CD1c-positive myeloid dendritic cell (primary cell): ENCODE data around the gene RAB3D.

Source experiments
- DNase-seq: peaks from one replicate; pipeline ENCODE4 v3.0.0-alpha.2; 2016; ENCODE audit errors: extremely low spot score

The RAB3D gene

DNA sequence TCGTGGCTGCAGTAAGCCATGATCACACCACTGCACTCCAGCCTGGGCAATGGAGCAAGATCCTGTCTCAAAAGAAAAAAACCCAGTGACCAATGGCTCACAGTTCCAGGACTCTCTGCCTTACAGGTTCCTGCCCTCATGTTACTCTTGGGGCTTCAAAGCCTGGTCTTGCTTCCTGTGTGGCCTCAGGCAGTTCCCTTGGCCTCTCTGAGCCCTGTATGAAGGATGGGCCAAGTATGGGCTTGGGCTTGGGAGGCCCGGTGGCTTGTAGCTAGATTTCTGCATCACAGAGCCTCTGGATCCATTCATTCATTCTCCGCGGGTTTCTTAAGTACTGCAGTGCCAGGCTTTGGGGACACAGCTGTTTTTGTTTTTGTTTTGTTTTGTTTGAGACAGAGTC, 44.3 kb downstream of the RAB3D start:
- no peak for DNase-seq

DNA sequence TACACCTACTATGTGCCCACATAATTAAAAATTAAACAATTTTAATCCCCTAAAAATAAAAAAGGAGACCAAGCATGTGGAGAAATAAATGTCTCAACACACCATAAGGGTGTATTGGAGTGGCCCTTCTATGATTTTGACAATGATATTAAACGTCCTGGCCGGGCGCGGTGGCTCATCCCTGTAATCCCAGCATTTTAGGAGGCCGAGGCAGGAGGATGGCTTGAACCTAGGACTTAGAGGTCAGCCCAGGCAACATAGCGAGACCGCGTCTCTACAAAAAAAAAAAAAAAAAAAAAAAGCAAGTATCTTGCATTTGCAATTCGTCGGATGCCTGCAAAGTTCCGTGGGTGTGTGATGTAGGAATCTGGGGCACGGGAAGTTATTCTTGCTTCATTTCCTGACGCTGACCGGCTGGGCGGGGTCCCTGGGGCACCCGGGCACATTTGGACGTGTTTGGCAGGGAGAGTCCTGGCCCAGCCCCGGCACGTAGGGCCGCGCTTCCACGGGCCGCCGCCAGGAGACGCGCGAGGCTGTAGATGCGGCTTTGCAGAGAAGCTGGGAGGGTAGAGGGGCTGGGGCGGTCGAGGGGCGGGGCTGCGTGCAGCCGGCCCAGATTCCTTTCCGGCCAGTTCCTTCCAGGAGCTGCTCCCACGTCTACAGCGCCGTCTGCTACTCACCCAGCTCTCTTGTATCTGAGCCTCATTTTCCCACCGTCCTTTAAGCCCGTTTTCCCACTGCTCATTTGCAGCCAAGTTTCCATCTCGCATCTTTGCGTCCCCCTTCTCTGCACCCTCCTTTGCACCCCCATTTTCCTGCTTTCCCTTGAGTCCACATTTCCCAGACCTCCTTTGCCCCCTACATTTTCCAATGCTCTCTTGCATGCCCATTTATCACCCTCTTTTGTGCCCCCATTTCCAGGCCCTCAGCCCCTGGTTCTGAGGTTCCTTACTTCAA, 45.7 kb downstream of the RAB3D start:
- DNase-seq = peak; percentile 98

DNA sequence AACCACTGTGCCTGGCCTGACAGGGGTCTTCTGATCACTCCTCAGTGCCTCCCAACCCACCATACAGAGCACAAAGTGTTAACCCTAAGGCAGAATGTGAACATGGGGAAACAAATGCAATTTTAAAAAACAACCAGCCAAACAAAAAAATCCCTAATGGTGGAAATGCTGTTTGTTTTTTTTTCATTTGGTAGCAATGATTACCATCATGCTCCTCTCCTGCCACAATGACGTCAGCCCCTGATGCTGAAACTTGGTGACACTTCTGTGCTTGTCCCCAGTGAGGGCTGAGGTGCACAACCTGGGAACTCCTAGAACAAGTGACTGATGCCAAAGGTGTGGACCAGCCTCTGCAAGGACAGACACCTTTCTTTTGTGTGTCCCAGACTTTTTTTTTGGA, 47.5 kb downstream of the RAB3D start:
- peak; percentile 39 for DNase-seq

DNA sequence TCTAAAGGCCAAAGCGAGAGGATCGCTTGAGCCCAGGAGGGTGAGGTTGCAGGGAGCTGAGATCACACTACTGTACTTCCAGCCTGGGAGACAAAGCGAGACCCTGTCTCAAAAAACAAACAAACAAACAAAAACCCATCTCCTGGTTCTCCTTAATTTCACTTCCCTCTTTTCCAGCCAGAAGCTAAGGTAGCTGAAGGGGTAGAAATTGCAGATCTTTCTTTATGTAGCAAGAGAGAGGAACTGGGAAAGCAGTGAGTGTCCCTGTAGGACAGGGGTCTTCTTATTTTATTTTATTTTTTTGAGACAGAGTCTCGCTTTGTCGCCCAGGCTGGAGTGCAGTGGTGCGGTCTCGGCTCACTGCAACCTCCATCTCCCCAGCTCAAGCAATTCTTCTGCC, 48.0 kb downstream of the RAB3D start:
- DNase-seq = peak; percentile 64

DNA sequence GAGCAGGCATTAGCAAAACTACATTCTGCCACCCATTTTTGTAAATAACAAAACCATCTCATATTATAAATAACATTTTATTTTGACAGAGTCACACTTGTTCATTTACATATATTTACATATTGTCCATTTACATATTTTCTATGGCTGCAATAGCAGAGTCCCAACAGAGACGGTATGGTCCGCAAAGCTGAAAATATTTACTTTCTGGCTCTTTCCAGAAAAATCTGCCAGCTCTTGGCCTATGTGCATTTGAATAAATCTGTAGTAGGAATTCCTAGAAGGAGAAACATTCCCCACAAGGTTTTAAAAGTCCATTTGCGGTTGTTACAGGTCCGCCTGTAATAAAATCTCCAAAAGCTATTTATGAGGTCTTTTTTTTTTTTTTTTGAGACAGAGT, 49.2 kb downstream of the RAB3D start:
- DNase-seq = no peak

DNA sequence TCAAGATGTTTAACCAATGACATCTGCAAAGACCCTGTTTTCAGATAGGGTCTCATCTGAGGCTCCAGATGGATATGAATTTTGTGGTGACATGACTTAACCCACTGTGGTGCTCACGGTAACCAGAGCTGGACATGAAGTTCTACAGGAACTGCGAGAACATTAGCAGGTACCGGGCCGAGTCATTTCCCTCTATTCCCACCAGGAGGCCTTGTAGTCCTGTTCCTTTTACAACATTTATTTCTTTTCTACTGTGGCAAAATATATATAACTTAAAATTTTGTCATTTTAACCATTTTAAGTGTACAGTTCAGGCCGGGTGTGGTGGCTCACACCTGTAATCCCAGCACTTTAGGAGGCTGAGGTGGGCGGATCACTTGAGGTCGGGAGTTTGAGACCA, 51.1 kb downstream of the RAB3D start:
- peak; percentile 36 for DNase-seq

DNA sequence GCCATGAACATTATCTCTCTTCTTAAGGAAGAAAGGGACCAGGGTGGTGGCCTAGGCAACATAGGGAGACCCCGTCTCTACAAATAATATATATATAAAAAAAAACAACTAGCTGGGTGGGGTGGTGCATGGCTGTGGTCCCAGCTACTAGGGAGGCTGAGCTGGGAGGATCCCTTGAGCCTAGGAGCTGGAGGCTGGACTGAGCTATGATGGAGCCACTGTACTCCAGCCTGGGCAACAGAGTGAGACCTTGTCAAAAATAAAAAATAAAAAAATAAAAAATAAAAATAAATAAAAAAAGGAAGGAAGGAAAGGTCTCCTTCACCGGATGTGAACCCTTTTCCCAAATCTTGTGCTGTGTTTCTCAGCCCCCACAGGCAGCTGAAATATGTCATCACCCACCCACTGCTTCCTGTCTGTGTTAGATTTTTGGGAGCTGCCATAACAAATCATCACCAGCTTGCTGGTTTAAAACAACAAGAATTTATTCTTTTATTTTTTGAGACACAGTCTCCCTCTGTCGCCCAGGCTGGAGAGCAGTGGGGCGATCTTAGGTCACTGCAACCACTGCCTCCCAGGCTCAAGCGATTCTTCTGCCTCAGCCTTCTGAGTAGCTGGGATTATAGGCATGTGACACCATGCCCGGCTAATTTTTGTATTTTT, 53.0 kb downstream of the RAB3D start:
- peak; percentile 41 for DNase-seq

DNA sequence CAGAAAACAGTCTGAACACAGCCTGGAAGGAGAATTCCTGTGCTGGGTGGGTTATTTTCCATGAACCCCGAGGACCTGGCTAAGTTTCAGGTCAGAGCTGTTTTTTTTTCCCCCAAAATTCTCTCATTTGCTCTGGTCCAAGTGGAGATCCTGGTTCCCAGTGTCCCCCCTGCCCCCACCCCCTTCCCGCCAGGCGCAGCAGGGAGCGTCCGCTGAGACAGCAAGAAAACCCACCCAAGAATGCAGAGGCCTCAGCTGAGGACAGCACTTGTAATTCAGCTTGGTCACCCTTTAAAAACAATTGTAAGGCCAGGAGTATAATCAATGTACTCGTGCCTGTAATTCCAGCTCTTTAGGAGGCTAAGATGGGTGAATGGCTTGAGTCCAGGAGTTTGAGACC, 54.9 kb downstream of the RAB3D start:
- DNase-seq = no peak

DNA sequence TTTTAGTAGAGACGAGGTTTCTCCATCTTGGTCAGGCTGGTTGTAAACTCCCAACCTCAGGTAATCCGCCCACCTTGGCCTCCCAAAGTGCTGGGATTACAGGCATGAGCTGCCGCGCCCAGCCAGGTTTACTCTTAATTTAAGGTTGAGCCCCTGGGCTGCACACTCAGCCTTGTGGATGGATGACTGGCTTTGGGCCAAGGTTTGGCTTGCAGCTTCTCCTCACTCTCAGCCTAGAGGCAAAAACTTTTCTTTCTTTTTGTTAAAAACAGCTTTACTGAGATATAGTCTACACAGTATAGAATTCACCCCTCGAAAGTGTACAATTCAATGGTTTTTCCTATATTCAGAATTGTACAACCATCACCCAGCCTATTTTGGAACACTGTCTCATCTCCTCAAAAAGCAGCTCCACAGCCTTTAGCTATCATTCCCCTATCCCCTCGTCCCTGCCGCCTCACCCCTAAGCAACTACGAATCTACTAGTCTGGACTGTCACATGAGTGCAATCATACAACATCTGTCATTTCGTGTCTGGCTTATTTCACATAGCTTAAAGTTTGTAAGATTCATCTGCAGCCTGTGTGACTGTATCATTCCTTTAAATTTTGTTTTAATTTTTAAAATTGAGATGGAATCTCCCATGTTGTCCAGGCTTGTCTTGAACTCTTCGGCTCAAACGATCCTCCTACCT, 58.0 kb downstream of the RAB3D start:
- no peak for DNase-seq

DNA sequence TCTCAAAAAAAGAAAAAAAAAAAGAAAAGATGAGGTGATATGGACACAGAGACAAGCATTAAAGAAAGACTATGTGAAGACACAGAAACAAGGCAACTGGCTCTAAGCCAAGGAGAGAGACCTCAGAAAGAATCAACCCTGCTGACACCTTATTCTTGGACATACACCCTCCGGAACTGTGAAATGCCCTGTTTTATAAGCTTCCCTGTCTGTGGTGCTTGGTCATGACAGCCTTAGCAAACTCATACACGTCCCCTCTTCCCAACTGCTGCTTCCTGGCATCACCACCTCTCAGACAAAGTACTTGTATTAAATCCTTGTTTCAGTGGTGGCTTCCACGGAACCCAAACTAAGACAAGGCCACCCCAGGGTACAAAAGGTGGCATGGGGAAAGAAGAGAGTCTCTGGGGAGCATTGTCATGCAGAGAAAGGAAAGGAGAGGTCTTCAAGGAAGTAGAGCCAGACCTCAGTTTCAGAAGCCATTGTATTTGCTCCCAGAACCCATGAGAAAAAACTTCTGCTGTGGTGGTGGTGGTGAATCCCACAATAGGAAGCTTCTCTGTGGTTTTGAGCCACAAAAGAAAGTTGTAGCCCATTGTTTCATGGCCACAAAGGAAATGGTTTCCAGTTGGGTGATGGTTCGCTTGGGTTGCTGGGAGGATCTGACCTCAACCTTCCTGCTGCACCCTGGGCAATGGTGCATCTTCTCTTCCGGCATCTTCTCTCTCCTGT, 59.8 kb downstream of the RAB3D start:
- peak; percentile 37 for DNase-seq

DNA sequence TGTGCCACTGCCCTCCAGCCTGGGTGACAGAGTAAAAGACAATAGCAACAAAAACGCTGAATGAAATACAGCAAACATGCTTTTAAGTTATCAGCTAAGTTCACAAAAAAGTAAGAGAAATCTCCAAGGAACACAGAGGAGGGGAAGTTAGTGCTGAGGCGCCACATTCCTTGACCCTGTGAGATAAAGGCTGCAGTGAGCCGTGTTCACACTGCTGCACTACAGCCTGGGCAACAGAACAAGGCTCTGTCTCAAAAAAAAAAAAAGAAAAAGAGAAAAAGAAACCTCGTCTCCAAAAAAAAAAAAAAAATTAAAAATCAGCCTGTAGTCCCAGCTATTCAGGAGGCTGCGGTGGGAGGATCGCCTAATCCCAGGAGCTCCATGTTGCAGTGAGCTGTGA, 60.8 kb downstream of the RAB3D start:
- DNase-seq = no peak

DNA sequence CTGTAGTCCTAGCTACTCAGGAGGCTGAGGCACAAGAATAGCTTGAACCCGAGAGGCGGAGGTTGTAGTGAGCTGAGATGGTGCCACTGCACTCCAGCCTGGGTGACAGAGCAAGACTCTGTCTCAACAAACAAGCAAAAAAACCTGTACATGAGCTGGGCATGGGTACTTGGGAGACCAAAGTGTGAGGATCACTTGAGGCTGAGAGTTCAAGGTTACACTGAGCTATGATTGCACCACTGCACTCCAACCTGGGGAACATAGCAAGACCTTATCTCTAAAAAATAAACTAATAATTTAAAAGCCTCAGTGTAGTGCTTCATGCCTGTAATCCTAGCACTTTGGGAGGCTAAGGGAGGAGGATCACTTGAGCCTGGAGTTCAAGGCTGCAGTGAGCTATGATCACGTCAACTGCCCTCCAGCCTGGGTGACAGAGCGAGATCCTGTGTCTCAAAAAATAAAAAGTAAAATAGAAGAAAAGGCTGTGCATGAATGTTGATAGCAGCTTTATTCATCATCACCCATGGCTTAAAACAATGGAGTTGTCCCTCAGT, 64.8 kb downstream of the RAB3D start:
- no peak for DNase-seq

DNA sequence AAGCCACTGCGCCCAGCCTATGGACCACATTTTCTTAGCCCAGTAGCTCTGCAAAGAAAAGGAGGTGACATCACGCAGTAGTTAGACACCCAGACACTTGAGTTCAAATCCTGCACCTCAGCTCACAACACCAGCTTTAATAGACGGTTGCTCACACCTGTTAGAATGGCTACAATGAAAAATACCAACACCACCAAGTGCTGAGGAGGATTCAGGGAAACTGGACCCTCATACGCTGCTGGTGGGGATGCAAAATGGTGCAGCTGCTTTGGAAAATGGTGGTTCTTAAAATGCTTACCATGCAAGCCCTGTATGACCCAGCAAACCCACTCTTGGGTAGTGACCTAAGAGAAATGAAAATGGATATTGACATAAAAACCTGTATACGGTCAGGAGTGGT, 65.5 kb downstream of the RAB3D start:
- DNase-seq = no peak

DNA sequence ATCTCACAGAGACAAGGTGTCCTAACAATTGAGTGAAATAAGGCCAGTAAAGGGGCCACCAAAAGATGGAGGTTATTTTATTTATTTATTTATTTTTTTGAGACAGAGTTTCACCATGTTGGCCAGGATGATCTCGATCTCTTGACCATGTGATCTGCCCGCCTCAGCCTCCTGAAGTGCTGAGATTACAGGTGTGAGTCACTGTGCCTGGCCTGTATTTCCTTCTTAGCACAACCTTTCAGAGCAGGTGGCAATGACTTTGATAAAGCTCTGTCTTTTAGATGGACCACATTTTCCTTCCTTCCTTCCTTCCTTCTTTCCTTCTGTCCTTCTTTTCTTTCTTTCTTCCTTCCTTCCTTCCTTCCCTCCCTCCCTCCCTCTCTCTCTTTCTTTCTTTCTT, 66.2 kb downstream of the RAB3D start:
- DNase-seq = no peak
